ENCODE results near the gene NMT1. TPM values are rescaled to one million over a fixed set of nuclear protein-coding genes. Genes with fewer than 3 reads are reported as not detected.
A peak's percentile ranks its signal among the peaks of the same experiment; 100 is the strongest.

The NMT1 gene
- total and polyA plus RNA-seq, 2 of the 13 experiments (the other 11 are each of a cell fraction or from before 2014, with no cell fraction given), result 75.7 to 142 TPM

DNA sequence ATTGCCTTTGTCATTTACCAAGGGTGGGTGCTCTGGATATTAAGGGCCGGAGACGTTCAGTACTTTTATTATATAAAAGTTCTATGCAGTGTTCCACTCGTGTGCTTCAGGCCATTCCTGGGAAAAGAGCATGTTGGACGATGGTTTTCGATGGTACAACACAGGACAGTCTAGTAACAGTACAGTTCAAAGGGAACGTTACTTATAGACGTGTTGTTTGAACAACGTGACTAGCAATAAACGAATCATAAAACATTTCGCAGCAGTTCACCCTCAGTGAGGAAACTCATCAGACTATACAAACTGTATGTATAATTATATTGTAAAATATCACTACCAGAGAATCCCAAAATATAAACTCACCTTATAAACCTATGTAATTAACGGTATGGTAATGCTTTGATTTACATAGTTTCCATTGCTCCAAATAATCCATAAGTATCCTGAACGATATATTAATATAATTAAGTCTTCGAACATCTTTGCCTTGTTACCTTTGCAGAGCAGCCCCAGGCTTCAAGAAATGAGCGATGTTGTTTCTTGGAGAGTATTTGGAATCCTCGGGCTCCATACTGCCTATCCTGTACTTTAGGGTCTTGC is 589 bp downstream of the NMT1 start (continued):
- TF ChIP-seq ARNT2 (CRISPR knock-in tag; IDR thresholded peaks at IDR 0.05; ENCODE audit: low read depth), result peak; percentile 0; the same call in 1 of the 2 replicates
- TF ChIP-seq RBFOX2 (IDR thresholded peaks at IDR 0.05; ENCODE audit: low read depth, low read length), result no peak
- TF ChIP-seq MED1 (CRISPR knock-in tag; IDR thresholded peaks at IDR 0.05), result no peak
- TF ChIP-seq ZSCAN31 (CRISPR knock-in tag; IDR thresholded peaks at IDR 0.05; ENCODE audit: low read depth), result no peak
- no peak for TF ChIP-seq IKZF1 (IDR thresholded peaks at IDR 0.05)

DNA sequence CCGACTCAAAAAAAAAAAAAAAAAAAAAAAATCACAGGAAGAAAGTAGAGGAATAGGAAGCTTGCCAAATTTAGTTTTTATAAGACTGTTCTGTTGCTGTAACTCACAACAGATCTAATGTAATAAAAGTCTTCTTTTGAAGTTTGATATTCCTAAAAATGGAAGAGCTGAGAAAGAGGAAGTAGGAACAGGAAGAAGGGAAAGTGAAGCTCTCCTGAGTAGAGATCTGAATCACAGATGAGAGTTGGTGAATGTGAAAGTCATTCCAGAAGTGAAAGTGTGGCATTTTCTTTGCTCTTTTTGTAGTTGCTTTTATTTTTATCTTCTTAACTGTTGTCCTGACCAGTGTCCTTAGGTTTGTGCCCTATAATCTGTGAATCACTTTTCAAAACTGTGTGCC is 2.1 kb downstream of the NMT1 start:
- ATAC-seq (no peak), DNase-seq (ENCODE audit: low spot score) (no peak), FAIRE-seq (no peak)
- Histone ChIP-seq H3K4me3 (replicated peaks in 1 of 3; ENCODE audit: insufficient read depth in 1 of 3, low read depth in 2 of 3, low read length in 3 of 3) (no peak overlapping the region), H3K27ac (ENCODE audit: extremely low read length, insufficient read depth, low read length) (peak overlapping the region; percentile 5), H3K36me3 (replicated peaks in 1 of 2; ENCODE audit: control insufficient read depth in 1 of 2, insufficient read depth in 2 of 2, low read length in 2 of 2) (peaks cover 7 to 10% of the 10 kb centered on the region in 2 experiments), H2AFZ (ENCODE audit: low read length) (no peak overlapping the region), H3K27me3 (ENCODE audit: control insufficient read depth in 1 of 2, insufficient read depth in 2 of 2, low read length in 2 of 2) (no peaks in the 10 kb centered on the region; a peak in 1 of 5 replicates), H3K79me2 (ENCODE audit: insufficient read depth, low read length) (peaks cover 69% of the 10 kb centered on the region), H4K20me1 (ENCODE audit: insufficient read depth, low read length) (peaks cover 3% of the 10 kb centered on the region; the same call in 1 of the 2 replicates), H3K4me1 (ENCODE audit: insufficient read depth, low read length) (peaks cover 46% of the 10 kb centered on the region), H3K9ac (ENCODE audit: insufficient read depth, low read depth, low read length) (0 out of 2 replicates have a peak overlapping the region, but pooled peaks have one; percentile 11), H3K9me3 (ENCODE audit: low read length) (no peaks in the 10 kb centered on the region), H3K4me2 (ENCODE audit: low read depth, low read length) (peak overlapping the region; percentile 22)
- BruUV-seq (replicated peaks), result no TSS peak
- in situ Hi-C loops (cut with HindIII; ENCODE audit: extremely low pct_ligation_motif_present, low pct_unique_long_range_greater_than_20kb) (no loop called here), intact Hi-C loops (cut with micrococcal nuclease; ENCODE audit: unreplicated experiment) (no loop called here)
- TF ChIP-seq ZNF207 (IDR thresholded peaks at IDR 0.05; ENCODE audit: borderline replicate concordance), result no peak
- TF ChIP-seq HCFC1 (IDR thresholded peaks at IDR 0.05; ENCODE audit: low read depth, low read length), result no peak
- no peak for TF ChIP-seq ETV6 (CRISPR knock-in tag; conservative IDR thresholded peaks at IDR 0.05)
- TF ChIP-seq GTF3A (CRISPR knock-in tag; conservative IDR thresholded peaks at IDR 0.05), result no peak
- no peak for TF ChIP-seq SETDB1 (CRISPR knock-in tag; IDR thresholded peaks at IDR 0.05; ENCODE audit: borderline replicate concordance)
- no peak for TF ChIP-seq ZNF251 (CRISPR knock-in tag; IDR thresholded peaks at IDR 0.05)
- peak; percentile 18; the same call in 1 of the 2 replicates for TF ChIP-seq RBFOX2 (IDR thresholded peaks at IDR 0.05; ENCODE audit: low read depth, low read length)
- TF ChIP-seq, protein P1, sequence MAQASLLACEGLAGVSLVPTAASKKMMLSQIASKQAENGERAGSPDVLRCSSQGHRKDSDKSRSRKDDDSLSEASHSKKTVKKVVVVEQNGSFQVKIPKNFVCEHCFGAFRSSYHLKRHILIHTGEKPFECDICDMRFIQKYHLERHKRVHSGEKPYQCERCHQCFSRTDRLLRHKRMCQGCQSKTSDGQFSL (CRISPR knock-in tag; IDR thresholded peaks at IDR 0.05), result no peak
- 92% methylated on average over 1 of the region's 1 CpG for WGBS (ENCODE audit: low lambda C conversion rate)
- ChIA-PET POLR2A (interaction anchor here (0.6 to 1.1 kb wide), 4 partner anchors 13 to 85 kb away, joined by 3 read pairs; partner anchors contain the start of gene HEXIM1), CTCF (ENCODE audit: low intra/inter-chr PET ratio, low total read pairs) (no interaction called here)

Measured in HepG2 (cell line).